Activated gamma-delta T cell treated with anti-CD3 and anti-CD28 coated beads, Interleukin-2, amount 50 U/mL, for 16 hours (primary cell): Measurements from ENCODE around the gene POLL.

Experiments
- DNase-seq: peaks from one replicate; pipeline ENCODE4 v3.0.0-alpha.2; 2020; ENCODE audit warnings: low read depth

POLL gene

GRCh38 chr10:101560298-101561067 lies 27.6 kb downstream of the POLL start:
- DNase-seq, result no peak

- no peak for DNase-seq
These were observed 28.3 kb downstream of the POLL start for GRCh38 chr10:101559596-101560297.

DNA sequence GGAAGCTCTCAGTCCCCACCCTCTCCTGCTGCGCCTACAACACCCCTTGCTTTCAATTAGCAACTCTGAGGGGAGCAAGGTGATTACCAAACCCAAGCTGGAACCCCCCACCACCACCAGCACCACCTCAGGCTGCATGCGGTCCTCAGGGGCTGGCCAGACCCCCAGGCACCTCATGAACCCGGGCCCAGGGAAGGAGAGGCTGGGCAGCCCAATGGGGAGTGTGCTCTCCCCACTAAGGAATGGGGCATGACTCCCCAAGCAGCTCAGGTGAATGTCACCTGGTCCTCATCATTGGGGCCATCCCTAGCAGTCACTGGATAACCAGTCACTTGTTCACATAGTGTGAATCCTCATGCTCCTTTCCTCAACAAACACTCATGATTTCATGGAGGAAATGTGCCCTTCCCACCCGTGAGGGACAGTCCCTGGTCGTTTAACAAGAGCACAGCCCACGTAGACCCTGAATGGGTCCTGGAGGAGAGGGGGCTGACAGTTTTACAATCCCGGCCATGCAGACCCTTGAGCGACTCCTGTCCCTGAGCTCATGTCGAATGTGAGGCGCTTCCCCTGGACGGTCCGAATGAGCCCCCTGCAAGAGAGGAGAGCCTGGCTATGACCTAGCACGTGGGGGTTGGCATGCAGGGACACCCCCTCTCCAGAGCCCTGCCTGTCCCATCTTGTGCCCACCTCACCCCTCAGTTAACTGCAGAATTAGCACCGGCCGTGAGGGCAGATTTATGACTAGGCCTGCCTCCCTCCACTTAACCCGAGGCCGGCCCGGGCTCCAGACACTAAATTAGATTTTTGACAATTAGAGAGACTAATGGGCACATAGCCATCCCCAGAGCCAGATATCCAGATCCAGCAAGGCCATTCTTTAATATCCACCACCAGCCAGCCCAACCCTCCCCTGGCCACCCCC lies 29.1 kb downstream of the POLL start:
- no peak for DNase-seq

- DNase-seq, result no peak
These were observed 29.9 kb downstream of the POLL start for GRCh38 chr10:101558204-101558603.

DNA sequence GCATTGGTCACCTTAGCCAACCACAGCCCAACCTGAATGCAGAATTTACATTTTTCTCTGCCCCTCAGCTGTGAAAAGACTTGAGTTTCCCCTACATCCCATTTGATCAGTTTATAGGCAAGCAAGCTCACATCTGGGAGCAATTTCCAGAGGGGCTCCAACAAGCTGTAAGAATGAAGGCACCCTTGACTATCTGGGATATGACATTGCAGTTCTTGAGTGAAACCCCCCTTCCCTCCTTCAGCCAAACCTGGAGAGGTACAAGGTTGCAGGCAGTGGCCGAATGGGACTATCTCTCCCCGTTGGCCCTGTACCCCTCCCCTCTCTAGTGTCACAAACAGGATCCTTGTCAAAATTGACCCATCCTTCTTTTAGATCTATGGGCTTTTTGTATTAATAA lies 30.5 kb downstream of the POLL start:
- no peak for DNase-seq

- DNase-seq, result no peak
These were observed 35.6 kb downstream of the POLL start for GRCh38 chr10:101552442-101552841.

GRCh38 chr10:101550965-101551364 lies 37.1 kb downstream of the POLL start:
- DNase-seq, result no peak

- no peak for DNase-seq
These were observed 42.2 kb downstream of the POLL start for GRCh38 chr10:101545898-101546297.

DNA sequence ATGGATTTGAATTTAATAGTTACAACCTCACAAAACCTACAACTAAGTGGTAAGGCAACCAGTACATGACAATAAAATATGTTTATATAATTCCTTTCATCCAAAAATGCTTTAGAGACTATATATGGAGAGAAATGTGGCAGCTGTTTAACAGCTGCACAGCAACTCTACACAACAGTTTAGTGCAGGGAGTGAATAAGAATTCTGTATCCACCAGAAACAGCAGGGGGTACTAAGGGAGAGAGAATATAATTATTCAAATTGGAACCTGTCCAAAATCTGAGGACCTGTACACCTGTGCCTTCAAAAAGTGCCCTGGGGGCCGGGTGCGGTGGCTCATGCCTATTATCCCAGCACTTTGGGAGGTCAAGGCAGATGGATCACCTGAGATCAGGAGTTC lies 49.6 kb downstream of the POLL start:
- DNase-seq, result no peak

DNA sequence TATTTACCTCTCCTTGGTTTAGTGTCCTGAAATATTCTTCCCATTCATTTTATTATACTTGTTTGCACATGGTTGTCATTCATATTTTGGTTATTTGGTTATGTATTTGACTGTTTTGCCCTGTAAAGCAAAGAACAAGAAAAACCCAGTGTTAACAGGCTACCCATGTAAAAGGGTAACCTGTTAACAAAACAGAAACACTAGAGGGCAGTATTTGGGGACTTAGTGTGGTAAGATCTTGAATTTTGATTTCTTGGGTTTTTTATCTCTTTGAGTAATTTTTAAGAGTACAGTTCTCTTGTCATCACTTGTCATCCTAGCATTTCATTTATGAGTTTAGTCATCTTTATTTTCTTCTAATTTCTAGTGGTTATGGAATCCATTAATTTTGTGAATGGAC lies 51.3 kb downstream of the POLL start:
- no peak for DNase-seq

DNA sequence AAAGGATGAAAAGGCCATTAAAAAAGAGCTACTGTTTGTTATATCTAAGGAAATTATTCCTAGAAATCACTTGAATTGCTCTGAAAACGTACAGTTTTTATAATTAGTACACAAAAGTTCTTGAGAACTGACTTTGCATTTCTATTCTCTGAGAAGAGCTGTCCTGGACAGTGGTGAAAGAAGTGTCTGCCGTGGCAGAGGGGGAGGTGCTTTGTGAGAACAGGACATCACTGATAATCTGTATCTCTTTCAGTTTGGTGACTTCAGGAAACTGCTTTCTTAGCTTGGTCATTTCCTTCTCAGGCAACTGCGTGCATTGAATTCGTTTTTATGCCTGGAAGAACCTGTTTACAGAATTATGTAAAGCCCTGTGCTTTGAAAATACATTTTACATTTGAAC lies 52.1 kb downstream of the POLL start:
- no peak for DNase-seq

DNA sequence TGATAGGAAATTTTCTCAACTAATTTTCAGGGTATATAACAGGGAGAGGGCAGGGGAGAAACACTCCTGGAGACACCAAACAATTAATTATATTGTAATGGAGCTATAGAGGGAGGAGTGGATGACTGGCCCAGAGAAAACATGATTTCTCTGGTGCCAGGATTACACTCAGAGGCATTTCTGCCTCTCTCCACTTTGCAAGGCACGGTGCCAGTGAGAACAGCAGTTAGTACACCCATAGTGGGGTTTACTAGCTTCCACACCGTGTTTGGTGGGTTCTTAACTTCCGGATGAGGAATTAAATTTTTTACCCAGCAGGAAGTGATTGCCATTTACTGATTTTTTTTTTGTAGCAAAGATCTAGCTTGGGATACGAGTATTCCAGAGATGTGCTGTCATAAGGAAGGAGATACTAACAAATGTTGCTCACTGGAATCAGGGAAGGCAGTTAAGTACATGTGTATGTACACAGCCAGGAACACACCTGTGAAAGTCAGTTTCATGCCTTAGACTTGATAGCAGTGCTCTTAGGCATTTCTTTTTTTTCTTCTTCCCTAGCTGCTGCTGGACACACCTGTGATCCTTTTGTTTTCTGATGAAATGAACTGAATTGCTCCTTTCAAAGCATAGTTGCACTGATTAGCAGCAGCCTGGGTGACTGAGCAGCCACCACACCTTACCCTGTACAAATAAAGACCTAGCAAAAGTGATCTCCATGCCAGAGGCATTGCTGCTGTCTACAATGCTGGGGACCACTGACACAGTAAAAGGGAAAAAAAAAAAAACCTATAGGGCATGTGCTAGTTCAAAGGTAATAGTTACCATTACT lies 58.1 kb downstream of the POLL start:
- no peak for DNase-seq

DNA sequence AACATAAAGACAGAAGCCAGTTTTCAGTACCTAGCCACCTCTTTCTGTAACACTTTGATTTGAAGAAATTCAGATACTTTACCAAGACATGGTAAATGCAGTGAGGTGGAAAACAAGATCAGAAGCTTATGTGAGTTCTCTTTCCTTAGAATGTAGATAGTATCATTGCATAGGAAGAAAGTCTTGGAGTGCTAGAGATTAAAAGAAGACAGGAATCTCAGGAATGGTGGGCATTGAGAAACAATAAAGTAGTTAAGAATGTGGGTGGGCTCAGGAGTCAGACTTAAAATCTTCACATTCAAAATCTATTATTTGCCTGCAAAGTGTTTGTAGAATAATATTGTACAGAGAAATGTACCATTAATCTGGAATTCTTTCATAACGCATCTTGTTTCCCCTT lies 58.9 kb downstream of the POLL start:
- no peak for DNase-seq
